SK-N-SH treated with all-trans-retinoic acid at 6 μM for 48 hours (cell line): Measurements from ENCODE around the gene TARS1.
A peak's percentile ranks its signal among the peaks of the same experiment; 100 is the strongest.

Source experiments
- ATAC-seq: fragments of 200-7000 bp; cut with Tn5 transposase; 3 replicates; pipeline ENCODE4 v1.9.1; 2020; ENCODE audit warnings: mild to moderate bottlenecking, moderate library complexity
- ARNTL ChIP-seq: fragments of 450-650 bp; formaldehyde crosslinking; IDR thresholded peaks from 2 replicates; pipeline ENCODE4 v1.5.0; 2020; ENCODE audit warnings: low read depth, mild to moderate bottlenecking, moderate library complexity, borderline replicate concordance
- BACH2 ChIP-seq: fragments of 250-450 bp; sonication (Bioruptor Pico); IDR thresholded peaks from 2 replicates; pipeline ENCODE4 v1.9.0; 2021; ENCODE audit warnings: mild to moderate bottlenecking, borderline replicate concordance
- CREB5 ChIP-seq: fragments of 250-450 bp; sonication (Bioruptor Pico); IDR thresholded peaks from 2 replicates; pipeline ENCODE4 v1.5.1; 2020; ENCODE audit warnings: low read depth, mild to moderate bottlenecking, moderate library complexity
- CSDC2 ChIP-seq: fragments of 250-450 bp; sonication (Bioruptor Pico); IDR thresholded peaks from 2 replicates; pipeline ENCODE4 v1.5.0; 2020; ENCODE audit warnings: mild to moderate bottlenecking, moderate library complexity
- CSRNP3 ChIP-seq: fragments of 250-450 bp; sonication (Bioruptor Pico); IDR thresholded peaks from 2 replicates; pipeline ENCODE4 v1.5.1; 2021; ENCODE audit warnings: mild to moderate bottlenecking, moderate library complexity
- ESRRG ChIP-seq: fragments of 250-450 bp; sonication (Bioruptor Pico); IDR thresholded peaks from 2 replicates; pipeline ENCODE4 v1.6.1; 2021; ENCODE audit warnings: mild to moderate bottlenecking
- GLIS3 ChIP-seq: fragments of 250-450 bp; sonication (Bioruptor Pico); IDR thresholded peaks from 2 replicates; pipeline ENCODE4 v1.5.0; 2020; ENCODE audit warnings: mild to moderate bottlenecking, moderate library complexity
- ISL1 ChIP-seq: fragments of 250-450 bp; sonication (Bioruptor Pico); IDR thresholded peaks from 2 replicates; pipeline ENCODE4 v2.1.2; 2022; ENCODE audit warnings: mild to moderate bottlenecking, moderate library complexity
- OSR1 ChIP-seq: fragments of 250-450 bp; sonication (Bioruptor Pico); IDR thresholded peaks from 2 replicates; pipeline ENCODE4 v1.8.0; 2022; ENCODE audit warnings: moderate library complexity, mild to moderate bottlenecking, inconsistent platforms
- POU6F1 ChIP-seq: fragments of 250-450 bp; sonication (Bioruptor Pico); IDR thresholded peaks from 2 replicates; pipeline ENCODE4 v1.8.0; 2021; ENCODE audit warnings: low read depth, mild to moderate bottlenecking, moderate library complexity, borderline replicate concordance
- PPARA ChIP-seq: fragments of 250-450 bp; sonication (Bioruptor Pico); IDR thresholded peaks from 2 replicates; pipeline ENCODE4 v1.5.0; 2020; ENCODE audit warnings: mild to moderate bottlenecking, borderline replicate concordance
- RARB ChIP-seq: fragments of 250-450 bp; sonication (Bioruptor Pico); IDR thresholded peaks from 2 replicates; pipeline ENCODE4 v1.8.0; 2021; ENCODE audit warnings: mild to moderate bottlenecking, moderate library complexity
- SNAI2 ChIP-seq: fragments of 250-450 bp; sonication (Bioruptor Pico); IDR thresholded peaks from 2 replicates; pipeline ENCODE4 v1.5.0; 2020; ENCODE audit warnings: mild to moderate bottlenecking, moderate library complexity
- TCF4 ChIP-seq: fragments of 250-450 bp; sonication (Bioruptor Pico); IDR thresholded peaks from 2 replicates; pipeline ENCODE4 v1.8.0; 2021; ENCODE audit warnings: mild to moderate bottlenecking, moderate library complexity, borderline replicate concordance
- TOX ChIP-seq: fragments of 250-450 bp; sonication (Bioruptor Pico); IDR thresholded peaks from 2 replicates; pipeline ENCODE4 v1.8.0; 2021; ENCODE audit warnings: mild to moderate bottlenecking, moderate library complexity, borderline replicate concordance
- TSHZ2 ChIP-seq: fragments of 250-450 bp; sonication (Bioruptor Pico); IDR thresholded peaks from 2 replicates; pipeline ENCODE4 v1.5.0; 2020; ENCODE audit warnings: mild to moderate bottlenecking, moderate library complexity
- ZC3H10 ChIP-seq: fragments of 250-450 bp; sonication (Bioruptor Pico); IDR thresholded peaks from 2 replicates; pipeline ENCODE4 v1.5.1; 2021; ENCODE audit warnings: mild to moderate bottlenecking, moderate library complexity
- ZFP3 ChIP-seq: fragments of 250-450 bp; sonication (Bioruptor Pico); IDR thresholded peaks from 2 replicates; pipeline ENCODE4 v1.5.0; 2020; ENCODE audit warnings: mild to moderate bottlenecking, moderate library complexity
- ZFP30 ChIP-seq: fragments of 450-650 bp; formaldehyde crosslinking; IDR thresholded peaks from 2 replicates; pipeline ENCODE4 v1.5.0; 2022; ENCODE audit warnings: mild to moderate bottlenecking, moderate library complexity
- ZNF565 ChIP-seq: fragments of 450-650 bp; formaldehyde crosslinking; conservative IDR thresholded peaks from 2 replicates; pipeline ENCODE4 v1.5.0; 2020; ENCODE audit warnings: low read depth, mild to moderate bottlenecking, moderate library complexity
- ZNF70 ChIP-seq: fragments of 450-650 bp; formaldehyde crosslinking; IDR thresholded peaks from 2 replicates; pipeline ENCODE4 v1.5.0; 2020; ENCODE audit warnings: mild to moderate bottlenecking, moderate library complexity
- ZNF8 ChIP-seq: fragments of 450-650 bp; formaldehyde crosslinking; IDR thresholded peaks from 2 replicates; pipeline ENCODE4 v1.5.0; 2020; ENCODE audit warnings: mild to moderate bottlenecking, moderate library complexity

Gene TARS1

GRCh38 chr5:33440482-33441240 lies at the start of gene TARS1:
TARS1 (plus strand) TSS chr5:33440965; CDS start chr5:33441087, 122 bp downstream.
- peak; percentile 95 for ATAC-seq
- peak; percentile 58; the same call in 1 of the 2 replicates for TF ChIP-seq TSHZ2 (CRISPR knock-in tag)
- TF ChIP-seq ZFP3, result no peak

- no peak for ATAC-seq
- TF ChIP-seq CREB5 (no peak), ZNF70 (CRISPR knock-in tag) (no peak), TCF4 (CRISPR knock-in tag) (no peak), ISL1 (CRISPR knock-in tag) (no peak), ZNF565 (CRISPR knock-in tag) (no peak), ARNTL (CRISPR knock-in tag) (no peak), TOX (CRISPR knock-in tag) (no peak), PPARA (CRISPR knock-in tag) (no peak), ZFP3 (no peak), RARB (no peak), CSDC2 (CRISPR knock-in tag) (no peak), SNAI2 (no peak), GLIS3 (CRISPR knock-in tag) (no peak), OSR1 (CRISPR knock-in tag) (no peak), BACH2 (CRISPR knock-in tag) (no peak), ESRRG (no peak)
- TF ChIP-seq, all 23 proteins: peak for 0
These were observed 42.3 kb upstream of the TARS1 start for GRCh38 chr5:33398501-33398900.

- TF ChIP-seq CREB5 (no peak), ZNF70 (CRISPR knock-in tag) (no peak), TOX (CRISPR knock-in tag) (no peak), ZNF8 (CRISPR knock-in tag) (no peak), TSHZ2 (CRISPR knock-in tag) (no peak), OSR1 (CRISPR knock-in tag) (no peak), POU6F1 (CRISPR knock-in tag) (no peak), ZNF565 (CRISPR knock-in tag) (no peak), ARNTL (CRISPR knock-in tag) (no peak), BACH2 (CRISPR knock-in tag) (no peak), ISL1 (CRISPR knock-in tag) (no peak), CSRNP3 (CRISPR knock-in tag) (no peak), ESRRG (no peak), ZFP30 (CRISPR knock-in tag) (no peak), GLIS3 (CRISPR knock-in tag) (no peak), ZC3H10 (CRISPR knock-in tag) (no peak)
- ATAC-seq, result no peak
These were observed 40.1 kb upstream of the TARS1 start for GRCh38 chr5:33400675-33401074.
